Measurements from ENCODE around the gene M1AP.

Gene M1AP

DNA sequence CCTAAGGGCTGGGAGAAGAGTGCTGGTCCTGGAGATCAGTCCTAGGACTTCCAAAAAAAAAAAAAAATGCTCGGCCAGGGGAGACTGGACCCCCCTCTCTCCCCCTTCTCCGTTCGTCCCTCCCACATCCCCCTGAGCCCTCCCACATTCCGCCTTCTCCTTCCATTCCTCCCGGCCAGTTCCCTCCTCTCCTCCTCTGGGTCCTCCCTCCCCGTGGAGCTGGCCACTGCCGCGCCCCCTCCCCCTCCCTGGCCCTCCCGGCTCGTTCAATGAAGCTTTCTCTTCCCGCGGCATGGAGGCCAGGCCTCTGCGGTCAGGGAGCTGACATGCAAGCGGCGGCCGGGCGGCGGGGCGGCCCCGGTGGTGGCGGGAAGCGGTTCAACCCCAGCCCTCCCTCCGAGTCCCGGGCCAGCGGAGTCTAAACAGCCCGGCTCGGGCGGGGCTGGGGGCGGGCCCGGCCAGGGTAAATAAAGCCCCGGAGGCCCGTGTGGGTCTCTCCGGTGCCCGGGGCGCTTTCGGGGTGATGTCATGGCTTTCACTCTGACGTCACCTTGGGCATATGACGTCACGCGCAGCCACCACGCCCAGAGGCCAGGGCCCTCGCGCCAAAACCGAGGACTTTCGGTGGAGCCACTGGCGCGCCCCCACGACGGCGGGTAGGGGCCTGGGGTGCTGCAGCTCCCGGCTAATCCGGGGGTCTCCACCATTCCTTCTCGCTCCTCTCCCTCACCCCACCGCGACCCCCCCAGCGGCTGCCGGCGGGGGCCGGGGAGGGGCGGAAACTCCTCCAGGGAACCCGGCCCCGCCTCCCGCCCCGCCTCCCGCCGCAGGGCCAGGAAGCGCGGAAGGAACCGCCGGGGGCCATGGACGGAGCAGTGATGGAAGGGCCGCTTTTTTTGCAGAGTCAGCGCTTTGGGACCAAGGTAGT, 94.0 kb downstream of the M1AP start, which contains the start of the genes DOK1 and LOXL3:
DOK1 (plus strand) TSS at position 829 of the 928 bp plus-strand sequence; CDS start at position 864, 35 bp downstream.
LOXL3 (minus strand) TSS at position 51 of the 928 bp plus-strand sequence. CDS start 1,308 bp downstream, outside the sequence.
- no peak for TF ChIP-seq CTCF (IDR thresholded peaks at IDR 0.05; ENCODE audit: insufficient read depth, missing control alignments)
- DNase-seq (ENCODE audit: insufficient read length, low spot score): peak; percentile 91
- FAIRE-seq: no peak

DNA sequence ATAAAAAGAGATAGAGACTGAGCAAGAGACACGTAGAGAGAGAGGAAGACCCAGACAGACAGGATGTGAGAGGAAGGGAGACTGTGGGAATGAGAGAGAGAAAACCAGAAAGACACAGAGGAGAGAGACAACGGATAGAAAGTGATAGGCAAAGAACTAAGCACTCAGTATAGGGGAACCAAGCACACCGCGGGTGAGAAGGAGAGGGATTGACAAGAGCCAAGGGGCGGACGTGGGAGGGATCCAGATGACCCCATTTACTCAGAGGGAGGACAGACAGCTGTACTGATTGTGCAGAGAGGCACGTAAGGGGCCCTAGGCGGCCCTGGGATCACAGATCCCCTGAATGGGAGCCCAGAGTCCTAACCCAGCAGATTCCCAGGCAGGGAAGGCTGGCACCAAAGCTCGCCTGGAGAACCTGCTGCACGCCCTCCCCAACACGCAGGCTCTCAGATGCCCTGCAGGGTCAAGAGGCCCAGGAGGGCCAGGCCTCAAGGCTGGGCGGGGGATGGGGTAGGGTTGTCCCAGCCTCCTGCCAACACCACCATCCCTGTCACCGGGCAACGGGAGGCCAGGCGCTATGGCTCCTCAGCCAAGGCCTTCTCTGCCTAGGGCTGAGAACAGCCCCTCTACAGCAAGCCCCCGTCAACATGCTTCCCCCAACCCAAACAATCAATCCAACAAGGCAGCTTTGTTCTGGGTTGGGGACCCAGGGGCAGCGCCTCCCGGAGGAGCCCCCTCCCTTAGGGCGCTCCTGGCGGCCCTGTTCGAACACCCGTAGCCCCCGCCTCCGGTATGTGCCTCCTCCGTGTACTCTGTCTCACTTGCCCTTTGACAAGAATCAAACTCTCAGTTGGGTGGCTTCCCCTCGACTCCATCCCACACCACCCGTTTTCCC, 95.0 kb downstream of the M1AP start:
- FAIRE-seq: no peak
- no peak for TF ChIP-seq CTCF (IDR thresholded peaks at IDR 0.05; ENCODE audit: insufficient read depth, missing control alignments)
- DNase-seq (ENCODE audit: insufficient read length, low spot score): no peak

- DNase-seq (ENCODE audit: insufficient read length, low spot score): no peak
- no peak for FAIRE-seq
- TF ChIP-seq CTCF (IDR thresholded peaks at IDR 0.05; ENCODE audit: insufficient read depth, missing control alignments): no peak
These were observed 95.9 kb downstream of the M1AP start for GRCh38 chr2:74551942-74552913.

- DNase-seq (ENCODE audit: insufficient read length, low spot score) (no peak), FAIRE-seq (no peak)
- no peak for TF ChIP-seq CTCF (IDR thresholded peaks at IDR 0.05; ENCODE audit: insufficient read depth, missing control alignments)
These were observed 96.6 kb downstream of the M1AP start for GRCh38 chr2:74551530-74551929.

DNA sequence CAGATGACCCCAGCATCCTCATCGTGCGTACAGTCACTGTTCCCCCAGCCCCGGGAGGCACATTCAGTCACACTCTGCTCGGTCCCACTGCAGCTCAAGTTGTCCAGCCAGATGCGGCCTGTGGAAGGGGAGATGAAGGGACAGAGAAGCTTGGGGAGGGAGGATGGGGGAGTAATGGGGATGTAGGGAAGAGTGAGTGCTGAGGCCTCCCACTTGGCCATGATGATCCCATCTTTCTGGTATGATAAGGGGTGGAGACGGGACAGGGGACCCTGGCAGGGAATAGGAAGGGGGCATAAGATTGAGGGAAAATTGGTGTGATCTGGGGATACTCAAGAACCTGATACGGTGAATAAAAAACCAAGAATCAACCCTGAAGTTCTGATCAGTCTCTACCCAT, 97.9 kb downstream of the M1AP start:
- no peak for TF ChIP-seq CTCF (IDR thresholded peaks at IDR 0.05; ENCODE audit: insufficient read depth, missing control alignments)
- no peak for DNase-seq (ENCODE audit: insufficient read length, low spot score)
- FAIRE-seq: no peak

Measured in D721Med (cell line).